ENCODE results near the gene SOX18. TPM values are rescaled to one million over a fixed set of nuclear protein-coding genes. Genes with fewer than 3 reads are reported as not detected.

SOX18 gene
- total and polyA plus RNA-seq, 2 of the 8 experiments (the other 6 are each of a cell fraction or from before 2014, with no cell fraction given), result 0.09 TPM; not detected in 1

DNA sequence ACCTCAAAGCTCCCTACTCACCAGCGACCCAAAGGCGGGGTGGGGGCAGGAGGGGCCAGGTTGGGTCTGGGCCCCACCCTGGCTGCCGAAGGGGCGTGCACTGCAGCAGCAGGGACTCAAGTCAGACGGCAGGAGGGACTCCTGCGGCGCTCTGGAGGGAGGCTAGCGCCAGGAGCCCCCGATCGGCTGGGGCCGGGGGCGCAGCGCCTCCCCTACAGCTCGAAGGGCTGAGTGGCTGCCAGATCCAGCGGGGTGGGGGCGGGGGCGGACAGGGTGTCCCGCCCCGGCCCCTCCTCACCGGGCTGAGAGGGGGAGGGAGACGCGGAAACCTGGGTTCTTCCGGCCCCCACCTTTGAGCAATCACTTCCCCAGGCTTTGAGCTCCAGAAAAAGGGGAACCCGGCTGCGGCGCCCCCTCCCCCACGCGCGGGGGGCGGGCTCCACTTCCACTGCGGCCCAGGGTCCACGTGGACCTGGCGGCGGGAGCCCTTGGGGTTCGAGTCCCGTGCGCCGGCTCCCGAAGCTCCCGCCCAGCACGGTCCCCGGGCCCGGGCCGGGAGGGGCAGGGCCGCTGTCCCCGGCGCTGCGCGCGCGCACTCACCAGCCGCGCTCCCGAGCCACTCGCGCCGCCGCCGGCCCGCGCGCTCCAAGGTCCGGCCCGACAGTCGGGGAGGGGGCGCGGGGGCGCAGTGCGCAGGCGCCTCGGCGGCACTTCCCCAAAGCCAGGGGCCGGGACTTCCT is 30.0 kb upstream of the SOX18 start, which contains the start of gene RGS19 (continued):
- TF ChIP-seq, protein P1, sequence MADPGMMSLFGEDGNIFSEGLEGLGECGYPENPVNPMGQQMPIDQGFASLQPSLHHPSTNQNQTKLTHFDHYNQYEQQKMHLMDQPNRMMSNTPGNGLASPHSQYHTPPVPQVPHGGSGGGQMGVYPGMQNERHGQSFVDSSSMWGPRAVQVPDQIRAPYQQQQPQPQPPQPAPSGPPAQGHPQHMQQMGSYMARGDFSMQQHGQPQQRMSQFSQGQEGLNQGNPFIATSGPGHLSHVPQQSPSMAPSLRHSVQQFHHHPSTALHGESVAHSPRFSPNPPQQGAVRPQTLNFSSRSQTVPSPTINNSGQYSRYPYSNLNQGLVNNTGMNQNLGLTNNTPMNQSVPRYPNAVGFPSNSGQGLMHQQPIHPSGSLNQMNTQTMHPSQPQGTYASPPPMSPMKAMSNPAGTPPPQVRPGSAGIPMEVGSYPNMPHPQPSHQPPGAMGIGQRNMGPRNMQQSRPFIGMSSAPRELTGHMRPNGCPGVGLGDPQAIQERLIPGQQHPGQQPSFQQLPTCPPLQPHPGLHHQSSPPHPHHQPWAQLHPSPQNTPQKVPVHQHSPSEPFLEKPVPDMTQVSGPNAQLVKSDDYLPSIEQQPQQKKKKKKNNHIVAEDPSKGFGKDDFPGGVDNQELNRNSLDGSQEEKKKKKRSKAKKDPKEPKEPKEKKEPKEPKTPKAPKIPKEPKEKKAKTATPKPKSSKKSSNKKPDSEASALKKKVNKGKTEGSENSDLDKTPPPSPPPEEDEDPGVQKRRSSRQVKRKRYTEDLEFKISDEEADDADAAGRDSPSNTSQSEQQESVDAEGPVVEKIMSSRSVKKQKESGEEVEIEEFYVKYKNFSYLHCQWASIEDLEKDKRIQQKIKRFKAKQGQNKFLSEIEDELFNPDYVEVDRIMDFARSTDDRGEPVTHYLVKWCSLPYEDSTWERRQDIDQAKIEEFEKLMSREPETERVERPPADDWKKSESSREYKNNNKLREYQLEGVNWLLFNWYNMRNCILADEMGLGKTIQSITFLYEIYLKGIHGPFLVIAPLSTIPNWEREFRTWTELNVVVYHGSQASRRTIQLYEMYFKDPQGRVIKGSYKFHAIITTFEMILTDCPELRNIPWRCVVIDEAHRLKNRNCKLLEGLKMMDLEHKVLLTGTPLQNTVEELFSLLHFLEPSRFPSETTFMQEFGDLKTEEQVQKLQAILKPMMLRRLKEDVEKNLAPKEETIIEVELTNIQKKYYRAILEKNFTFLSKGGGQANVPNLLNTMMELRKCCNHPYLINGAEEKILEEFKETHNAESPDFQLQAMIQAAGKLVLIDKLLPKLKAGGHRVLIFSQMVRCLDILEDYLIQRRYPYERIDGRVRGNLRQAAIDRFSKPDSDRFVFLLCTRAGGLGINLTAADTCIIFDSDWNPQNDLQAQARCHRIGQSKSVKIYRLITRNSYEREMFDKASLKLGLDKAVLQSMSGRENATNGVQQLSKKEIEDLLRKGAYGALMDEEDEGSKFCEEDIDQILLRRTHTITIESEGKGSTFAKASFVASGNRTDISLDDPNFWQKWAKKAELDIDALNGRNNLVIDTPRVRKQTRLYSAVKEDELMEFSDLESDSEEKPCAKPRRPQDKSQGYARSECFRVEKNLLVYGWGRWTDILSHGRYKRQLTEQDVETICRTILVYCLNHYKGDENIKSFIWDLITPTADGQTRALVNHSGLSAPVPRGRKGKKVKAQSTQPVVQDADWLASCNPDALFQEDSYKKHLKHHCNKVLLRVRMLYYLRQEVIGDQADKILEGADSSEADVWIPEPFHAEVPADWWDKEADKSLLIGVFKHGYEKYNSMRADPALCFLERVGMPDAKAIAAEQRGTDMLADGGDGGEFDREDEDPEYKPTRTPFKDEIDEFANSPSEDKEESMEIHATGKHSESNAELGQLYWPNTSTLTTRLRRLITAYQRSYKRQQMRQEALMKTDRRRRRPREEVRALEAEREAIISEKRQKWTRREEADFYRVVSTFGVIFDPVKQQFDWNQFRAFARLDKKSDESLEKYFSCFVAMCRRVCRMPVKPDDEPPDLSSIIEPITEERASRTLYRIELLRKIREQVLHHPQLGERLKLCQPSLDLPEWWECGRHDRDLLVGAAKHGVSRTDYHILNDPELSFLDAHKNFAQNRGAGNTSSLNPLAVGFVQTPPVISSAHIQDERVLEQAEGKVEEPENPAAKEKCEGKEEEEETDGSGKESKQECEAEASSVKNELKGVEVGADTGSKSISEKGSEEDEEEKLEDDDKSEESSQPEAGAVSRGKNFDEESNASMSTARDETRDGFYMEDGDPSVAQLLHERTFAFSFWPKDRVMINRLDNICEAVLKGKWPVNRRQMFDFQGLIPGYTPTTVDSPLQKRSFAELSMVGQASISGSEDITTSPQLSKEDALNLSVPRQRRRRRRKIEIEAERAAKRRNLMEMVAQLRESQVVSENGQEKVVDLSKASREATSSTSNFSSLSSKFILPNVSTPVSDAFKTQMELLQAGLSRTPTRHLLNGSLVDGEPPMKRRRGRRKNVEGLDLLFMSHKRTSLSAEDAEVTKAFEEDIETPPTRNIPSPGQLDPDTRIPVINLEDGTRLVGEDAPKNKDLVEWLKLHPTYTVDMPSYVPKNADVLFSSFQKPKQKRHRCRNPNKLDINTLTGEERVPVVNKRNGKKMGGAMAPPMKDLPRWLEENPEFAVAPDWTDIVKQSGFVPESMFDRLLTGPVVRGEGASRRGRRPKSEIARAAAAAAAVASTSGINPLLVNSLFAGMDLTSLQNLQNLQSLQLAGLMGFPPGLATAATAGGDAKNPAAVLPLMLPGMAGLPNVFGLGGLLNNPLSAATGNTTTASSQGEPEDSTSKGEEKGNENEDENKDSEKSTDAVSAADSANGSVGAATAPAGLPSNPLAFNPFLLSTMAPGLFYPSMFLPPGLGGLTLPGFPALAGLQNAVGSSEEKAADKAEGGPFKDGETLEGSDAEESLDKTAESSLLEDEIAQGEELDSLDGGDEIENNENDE (IDR thresholded peaks at IDR 0.05; ENCODE audit: insufficient replicate concordance, low read length), result no peak
- TF ChIP-seq NRF1 (IDR thresholded peaks at IDR 0.05; ENCODE audit: low read depth, low read length), result peak; percentile 49
- TF ChIP-seq KDM4A (IDR thresholded peaks at IDR 0.05; ENCODE audit: low read depth, low read length, severe bottlenecking), result peak; percentile 81
- TF ChIP-seq JUND (IDR thresholded peaks at IDR 0.05; ENCODE audit: low read length), result no peak
- TF ChIP-seq SAP30 (IDR thresholded peaks at IDR 0.05; ENCODE audit: insufficient read depth, insufficient replicate concordance, low read length), result no peak
- no peak for TF ChIP-seq POLR2A (IDR thresholded peaks at IDR 0.05; ENCODE audit: control extremely low read depth in 1 of 2, low read depth in 2 of 2, low read length in 2 of 2)
- TF ChIP-seq, protein P2, sequence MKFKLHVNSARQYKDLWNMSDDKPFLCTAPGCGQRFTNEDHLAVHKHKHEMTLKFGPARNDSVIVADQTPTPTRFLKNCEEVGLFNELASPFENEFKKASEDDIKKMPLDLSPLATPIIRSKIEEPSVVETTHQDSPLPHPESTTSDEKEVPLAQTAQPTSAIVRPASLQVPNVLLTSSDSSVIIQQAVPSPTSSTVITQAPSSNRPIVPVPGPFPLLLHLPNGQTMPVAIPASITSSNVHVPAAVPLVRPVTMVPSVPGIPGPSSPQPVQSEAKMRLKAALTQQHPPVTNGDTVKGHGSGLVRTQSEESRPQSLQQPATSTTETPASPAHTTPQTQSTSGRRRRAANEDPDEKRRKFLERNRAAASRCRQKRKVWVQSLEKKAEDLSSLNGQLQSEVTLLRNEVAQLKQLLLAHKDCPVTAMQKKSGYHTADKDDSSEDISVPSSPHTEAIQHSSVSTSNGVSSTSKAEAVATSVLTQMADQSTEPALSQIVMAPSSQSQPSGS (IDR thresholded peaks at IDR 0.05; ENCODE audit: low read length), result no peak
- TF ChIP-seq SRF (IDR thresholded peaks at IDR 0.05; ENCODE audit: low read depth, low read length), result no peak

Data from H1 (cell line).